Activated CD8-positive, alpha-beta memory T cell treated with anti-CD3 and anti-CD28 coated beads, Interleukin-2, amount 50 U/mL, for 48 hours (primary cell): Measurements from ENCODE around the gene SOCS6.
"Not testable (repeated sequence)": the region's sequence is repeated elsewhere in the genome, so short reads cannot be mapped to it uniquely, and the experiment has no call there.

Experiments
- DNase-seq: peaks from one replicate; pipeline ENCODE4 v3.0.0-alpha.2; 2020

The SOCS6 gene

DNA sequence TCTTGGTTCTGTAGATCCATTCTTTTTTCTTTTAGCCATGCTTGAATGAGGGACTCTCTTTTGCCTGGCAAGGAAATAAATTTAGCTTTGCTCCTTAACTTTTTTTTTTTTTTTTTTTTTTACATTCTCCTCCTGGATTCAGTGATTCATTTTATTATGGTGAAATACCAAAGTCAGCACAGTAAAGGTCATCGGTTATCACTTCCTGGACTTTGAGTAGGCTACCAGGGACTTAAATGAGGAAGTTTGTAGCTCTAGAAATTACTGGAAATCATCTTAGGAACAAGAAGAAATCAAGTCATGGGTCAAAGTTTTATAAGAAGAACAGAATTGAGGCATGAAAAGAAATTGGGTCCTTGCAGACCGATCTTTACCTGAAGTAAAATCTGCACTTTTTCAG, 75.0 kb downstream of the SOCS6 start:
- no peak for DNase-seq

DNA sequence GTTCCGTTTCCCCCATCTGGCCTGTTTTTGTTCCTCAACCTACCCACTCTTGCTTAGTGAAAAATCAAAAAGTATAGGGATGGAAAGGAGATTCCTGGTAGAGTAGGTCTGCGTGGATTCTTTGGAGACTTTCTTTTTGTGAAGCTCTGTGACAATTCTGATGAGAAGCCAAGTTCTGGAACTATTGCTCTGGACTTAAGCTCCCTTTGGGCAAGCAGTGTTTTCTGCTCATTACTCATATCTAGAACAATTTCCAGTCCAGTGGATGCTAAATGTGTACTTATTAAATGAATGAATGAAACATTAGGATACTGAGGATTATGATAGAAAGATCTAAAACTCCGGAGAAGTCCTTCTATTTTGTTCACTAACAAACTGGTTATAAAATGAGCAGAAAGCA, 76.5 kb downstream of the SOCS6 start:
- no peak for DNase-seq

DNA sequence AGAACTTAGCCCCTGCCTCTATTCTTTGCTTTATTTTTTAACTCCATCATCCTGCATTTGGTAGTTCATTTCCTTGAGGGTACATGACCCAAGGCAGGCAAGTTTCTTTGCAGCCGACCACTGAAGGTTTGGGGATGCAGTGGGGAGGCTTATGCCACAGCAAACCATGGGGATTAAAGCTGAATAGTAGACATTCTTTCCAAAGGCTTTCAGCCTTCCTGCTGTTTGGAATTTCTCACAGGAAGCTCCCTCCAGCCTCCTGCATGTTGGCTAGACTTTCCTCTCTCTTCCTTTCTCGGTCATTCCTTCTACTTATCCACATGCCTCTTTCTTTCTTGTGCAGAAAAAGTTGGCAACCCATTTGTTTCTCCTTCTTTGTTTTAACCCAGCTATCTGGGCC, 77.3 kb downstream of the SOCS6 start:
- DNase-seq, result no peak

DNA sequence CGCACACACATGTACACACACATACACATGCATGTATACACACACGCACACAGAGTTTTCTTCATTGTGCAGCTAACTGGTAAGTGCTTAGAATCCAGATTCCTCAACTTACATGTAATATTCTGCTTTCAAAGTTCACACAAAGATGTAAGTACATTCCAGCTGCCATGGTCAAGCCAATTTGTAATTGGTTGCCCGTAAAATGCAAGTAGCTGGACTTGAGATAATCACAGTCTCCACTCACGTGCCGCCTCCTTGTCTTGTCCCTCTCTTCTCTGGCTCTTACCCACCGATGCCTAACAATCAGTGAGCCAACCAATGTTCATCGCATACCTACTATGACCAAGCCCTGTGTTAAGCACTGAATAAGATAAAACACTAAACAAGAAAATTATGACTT, 77.8 kb downstream of the SOCS6 start:
- no peak for DNase-seq

DNA sequence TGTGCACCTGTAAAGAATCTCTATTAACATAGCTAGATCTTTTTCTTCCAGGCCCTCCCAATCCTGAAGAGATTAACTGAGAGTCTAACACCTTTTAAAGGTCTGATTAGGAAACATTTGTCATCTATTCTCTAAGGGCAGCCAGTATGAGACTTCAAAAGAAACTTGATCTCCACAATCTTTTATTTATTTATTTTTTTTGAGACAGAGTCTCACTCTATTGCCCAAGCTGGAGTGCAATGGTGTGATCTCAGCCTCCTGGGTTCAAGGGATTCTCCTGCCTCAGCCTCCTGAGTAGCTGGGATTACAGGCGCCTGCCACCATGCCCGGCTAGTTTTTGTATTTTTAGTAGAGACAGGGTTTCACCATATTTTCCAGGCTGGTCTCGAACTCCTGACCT, 78.5 kb downstream of the SOCS6 start:
- DNase-seq, result not testable (repeated sequence)

DNA sequence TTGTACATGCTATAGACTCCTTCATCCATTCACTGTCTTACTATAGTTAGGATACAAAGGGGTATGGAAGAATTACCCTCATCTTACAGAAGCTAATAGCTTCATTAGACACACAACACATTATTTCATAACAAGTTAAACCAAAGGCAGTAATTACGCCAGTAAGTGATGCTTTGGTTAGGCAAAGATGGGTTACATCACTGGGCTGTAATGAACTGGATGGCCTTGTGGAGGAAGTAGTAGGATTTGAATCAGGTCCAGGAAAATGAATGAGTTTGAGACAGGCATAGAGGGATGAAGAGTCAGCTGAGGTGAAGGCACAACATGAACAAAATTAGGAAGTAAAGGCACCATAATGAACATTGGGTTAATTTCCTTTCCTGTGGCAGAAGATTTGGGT, 80.1 kb downstream of the SOCS6 start:
- DNase-seq, result no peak

DNA sequence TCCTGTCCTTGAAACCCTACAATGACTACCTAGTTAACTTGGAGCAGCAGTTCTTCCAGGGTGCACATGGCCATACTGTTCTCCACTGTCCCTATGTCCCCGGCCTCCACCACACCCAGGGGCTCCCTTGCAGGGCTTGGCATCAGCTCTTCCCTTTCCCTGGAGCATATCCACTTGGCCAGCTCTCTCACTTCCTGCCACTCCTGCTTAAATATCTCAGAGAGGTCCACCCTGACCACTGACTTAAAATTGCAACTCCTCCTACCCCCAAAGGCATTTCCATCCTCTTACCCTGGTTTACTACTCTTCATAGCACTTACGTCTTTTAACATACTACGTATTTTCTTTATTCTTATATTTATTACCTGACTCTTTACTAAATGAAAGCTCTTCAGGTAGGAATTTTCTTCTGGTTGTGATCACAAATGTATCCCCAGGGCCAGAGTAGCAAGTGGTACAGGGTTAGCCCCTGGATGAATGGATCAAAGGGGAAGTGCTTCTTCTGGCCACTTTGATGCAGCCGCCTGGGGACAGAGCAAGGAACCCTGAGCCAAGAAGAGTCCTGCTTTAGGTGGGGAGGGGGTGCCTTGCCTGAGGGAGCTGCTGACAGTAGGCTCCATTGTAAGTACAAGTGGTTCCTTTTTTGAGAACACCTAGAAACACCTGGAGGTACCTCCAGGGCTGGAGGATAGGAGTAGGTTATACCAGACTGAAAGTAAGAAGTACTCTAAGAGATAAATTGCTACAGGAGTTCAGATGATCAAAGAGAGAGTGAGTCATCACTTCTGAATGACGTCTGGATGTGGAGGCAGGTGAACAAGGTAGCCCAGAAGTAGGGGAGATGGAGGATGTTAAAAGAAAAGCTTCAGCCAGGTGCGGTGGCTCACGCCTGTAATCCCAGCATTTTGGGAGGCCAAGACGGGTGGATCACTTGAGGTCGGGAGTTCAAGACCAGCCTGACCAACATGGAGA, 82.2 kb downstream of the SOCS6 start:
- DNase-seq, result no peak

DNA sequence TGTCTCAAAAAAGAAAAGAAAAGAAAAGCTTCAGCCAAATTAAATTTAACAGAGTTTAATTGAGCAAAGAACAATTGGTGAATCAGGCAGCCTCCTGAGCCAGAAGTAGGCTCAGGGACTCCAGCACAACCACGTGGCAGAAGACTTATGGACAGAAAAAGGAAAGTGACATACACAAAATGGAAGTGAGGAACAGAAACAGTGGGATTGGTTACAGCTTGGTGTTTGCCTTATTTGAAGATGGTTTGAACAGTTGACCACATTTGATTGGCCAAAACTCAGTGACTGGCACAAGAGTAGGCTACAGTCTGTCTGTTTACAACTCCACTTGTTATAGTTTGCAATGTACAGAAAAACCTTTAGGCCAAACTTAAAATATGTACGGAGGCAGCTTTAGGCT, 83.1 kb downstream of the SOCS6 start:
- no peak for DNase-seq

DNA sequence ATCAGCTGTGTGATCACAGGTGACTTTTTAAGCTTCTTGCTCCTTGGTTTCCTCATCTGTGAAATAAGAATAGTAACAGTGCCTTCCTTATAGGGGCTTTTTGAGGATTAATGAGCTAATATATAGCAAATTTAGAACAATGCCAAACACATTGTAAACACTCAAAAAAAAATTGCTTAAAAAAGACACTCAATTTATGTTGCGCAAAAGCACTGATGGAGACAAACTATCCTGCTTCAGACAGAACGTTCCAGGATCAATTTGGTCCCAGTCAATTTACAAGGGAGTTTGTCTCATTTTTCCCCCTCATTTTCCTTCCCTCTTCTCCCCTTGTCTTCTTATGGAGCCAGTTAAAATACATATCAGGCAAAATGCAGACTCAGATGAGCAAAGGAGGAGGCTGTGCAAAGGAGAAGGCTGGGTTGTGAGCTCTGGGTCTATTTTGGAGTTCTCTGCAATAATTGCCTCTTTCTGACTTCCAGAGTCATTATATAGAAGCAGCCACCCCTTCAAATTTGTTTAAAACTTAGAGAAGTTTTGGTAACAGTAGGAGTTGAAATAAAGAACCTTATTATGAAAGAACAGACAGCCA, 83.7 kb downstream of the SOCS6 start:
- DNase-seq, result no peak

DNA sequence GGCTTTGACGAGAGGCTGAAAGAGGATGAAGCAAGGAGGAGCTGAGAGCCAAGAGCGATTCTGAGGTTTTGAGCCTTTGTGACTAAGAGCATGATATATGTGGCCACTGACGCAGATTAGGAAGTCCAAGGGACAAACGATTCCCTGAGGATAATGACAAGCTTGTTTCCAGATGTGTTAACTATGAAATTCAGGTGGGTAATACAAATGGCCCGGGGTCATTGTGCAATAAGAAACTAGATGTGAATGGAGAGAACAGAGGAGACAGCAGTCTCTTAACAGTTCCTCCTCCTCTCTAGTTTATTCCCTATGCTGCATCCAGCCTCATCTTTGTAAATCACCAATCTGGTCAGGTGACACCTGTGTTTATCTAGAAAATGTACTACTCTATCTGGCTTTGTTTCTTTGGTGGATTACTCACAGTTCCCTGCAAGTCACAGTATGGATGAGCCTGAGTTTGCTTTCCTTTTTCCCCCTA, 84.2 kb downstream of the SOCS6 start:
- DNase-seq, result no peak

DNA sequence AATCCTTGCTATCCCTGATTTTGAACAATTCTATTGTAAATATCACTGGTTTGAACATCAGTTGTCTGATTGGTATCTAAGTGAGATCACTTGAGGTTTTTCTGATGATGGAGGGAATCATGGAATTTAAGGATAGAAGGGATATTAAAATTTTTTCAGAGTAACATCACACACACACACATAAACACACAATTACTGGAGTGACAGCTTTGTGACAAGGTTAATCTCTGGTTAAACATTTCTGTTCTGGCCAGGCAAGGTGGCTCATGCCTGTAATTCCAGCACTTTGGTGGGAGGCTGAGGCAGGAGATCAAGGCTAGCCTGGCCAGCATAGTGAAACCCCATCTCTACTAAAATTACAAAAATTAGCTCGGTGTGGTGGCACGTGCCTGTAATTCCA, 85.3 kb downstream of the SOCS6 start:
- no peak for DNase-seq

DNA sequence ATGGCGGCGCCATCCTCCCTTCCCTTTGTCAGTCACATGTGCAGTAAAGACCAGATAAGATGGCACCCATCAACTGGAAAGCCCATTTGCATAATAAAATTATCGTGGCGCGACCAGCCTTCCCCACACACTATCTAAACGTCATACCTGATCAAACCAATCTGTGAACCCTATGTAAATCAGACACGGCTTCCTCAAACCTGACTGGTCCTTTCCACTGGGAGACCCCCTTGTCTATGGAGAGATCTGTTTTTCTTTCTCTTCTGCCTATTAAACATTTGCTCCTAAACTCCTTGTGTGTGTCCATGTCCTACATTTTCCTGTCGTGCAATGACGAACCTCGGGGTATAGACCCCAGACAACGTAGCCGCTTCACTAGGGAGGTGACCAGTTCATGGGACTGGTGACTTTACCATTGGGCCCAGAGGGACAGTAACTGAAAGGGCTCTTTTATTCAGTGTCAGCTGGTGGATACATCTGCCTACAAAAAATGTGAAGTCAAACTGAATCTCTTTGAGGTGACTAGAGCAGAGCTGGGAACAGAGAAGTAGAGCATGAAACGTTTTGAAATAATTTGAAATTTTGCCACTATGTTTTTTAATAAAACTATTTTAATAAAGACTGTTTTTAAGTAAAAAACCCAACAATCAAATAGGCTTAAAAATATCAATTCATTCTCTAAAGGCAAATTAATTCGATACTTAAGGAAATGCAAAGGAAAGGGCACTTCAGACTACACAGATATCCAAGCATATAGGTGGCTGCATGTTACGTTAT, 87.5 kb downstream of the SOCS6 start:
- no peak for DNase-seq

DNA sequence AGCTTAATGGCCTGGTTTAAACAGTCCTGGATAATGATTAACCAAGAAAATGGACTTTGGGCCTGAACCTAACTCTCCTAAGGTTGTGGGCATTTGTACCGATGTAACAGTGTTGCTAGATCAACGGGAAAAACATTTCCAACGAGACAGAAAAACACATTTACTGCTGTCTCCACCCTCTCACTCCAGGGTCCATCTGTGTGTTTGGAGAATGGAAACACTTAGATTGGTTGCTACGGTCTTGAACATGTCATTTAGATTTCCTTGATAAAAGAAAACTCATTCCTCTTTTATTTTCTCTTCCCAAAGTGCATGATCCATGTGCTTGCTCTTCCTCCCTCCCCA, 88.0 kb downstream of the SOCS6 start:
- DNase-seq, result no peak

DNA sequence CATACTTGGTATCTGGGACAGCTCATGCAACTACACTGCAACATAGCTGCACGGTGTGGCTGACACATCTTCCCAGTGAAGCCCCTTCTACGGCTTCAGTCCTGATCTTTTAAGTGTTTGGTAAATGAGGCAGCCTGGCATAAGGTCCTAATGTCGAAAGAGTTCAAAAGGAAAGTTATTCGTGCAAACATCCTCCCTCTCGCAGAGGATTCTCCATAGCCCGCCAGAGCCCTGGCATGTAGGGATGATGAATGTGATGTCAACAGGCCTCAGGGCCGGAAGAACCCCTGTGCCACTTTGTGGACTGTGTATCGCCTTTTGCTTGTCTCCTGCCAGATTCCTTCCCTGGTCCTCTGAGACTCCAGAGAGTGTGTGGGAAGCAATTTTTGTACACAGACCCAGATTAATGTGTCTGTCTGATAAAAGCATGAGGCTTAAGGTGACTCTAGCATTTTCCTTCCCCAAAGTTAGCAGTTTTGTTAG, 88.5 kb downstream of the SOCS6 start:
- DNase-seq, result no peak

DNA sequence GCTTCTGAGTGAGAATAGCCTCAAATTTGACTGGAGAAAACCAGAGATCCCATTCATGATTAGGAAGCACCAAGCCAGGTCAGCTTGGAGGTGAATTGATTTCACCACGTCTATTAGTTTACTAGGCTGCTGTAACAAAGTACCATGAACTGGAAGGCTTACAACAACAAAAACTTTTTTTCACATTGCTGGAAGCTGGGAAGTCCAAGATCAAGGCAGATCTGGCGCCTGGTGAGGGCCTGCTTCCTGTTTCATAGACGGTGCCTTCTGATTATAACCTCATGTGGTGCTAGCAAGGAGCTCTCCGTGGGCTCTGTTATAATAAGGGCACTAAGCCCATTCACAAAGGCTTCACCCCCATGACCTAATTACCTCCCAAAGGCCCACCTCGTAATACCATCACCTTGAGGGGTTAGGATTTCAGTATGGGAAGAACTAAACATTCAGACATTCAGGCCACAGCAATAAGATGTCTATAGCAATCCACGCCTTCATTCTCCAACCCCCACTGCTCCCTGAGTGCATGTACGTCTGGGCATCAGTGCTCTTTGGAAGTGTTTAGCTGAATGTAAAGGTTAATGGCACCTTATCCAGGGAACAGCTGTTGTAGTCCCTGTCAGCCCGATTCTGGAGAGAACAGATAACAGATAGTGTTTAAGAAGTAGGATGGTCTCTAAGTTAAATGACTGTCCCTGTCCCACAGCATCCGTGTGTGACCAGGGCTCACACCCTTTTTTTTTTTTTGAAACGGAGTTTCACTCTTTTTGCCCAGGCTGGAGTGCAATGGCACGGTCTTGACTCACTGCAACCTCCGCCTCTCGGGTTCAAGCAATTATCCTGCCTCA, 89.2 kb downstream of the SOCS6 start:
- no peak for DNase-seq
